Cardiac fibroblast (primary cell): Measurements from ENCODE around the gene INO80C.

ENCODE experiments used
- DNase-seq, 2 donors: peaks; one replicate each; pipeline versions ENCODE4 v3.0.0 to v3.0.0-alpha.2; 2010; ENCODE audit warnings: low read depth in 2 of 2
- H3K4me3 ChIP-seq, 2 donors: replicated peaks in 1 of 2; 1 replicate in 1 of 2; 2 replicates in 1 of 2; pipeline ENCODE4 v1.5.1; 2011; ENCODE audit warnings: low read depth in 2 of 2, low read length in 2 of 2, mild to moderate bottlenecking in 2 of 2, moderate library complexity in 1 of 2
- TF ChIP-seq, protein P1 (sequence below): IDR thresholded peaks from one replicate; pipeline ENCODE4 v1.5.1; 2011; ENCODE audit warnings: low read depth, mild to moderate bottlenecking, low read length, inconsistent platforms

Gene INO80C

GRCh38 chr18:35469725-35470124, 28.0 kb downstream of the INO80C start:
- TF ChIP-seq, protein P1, sequence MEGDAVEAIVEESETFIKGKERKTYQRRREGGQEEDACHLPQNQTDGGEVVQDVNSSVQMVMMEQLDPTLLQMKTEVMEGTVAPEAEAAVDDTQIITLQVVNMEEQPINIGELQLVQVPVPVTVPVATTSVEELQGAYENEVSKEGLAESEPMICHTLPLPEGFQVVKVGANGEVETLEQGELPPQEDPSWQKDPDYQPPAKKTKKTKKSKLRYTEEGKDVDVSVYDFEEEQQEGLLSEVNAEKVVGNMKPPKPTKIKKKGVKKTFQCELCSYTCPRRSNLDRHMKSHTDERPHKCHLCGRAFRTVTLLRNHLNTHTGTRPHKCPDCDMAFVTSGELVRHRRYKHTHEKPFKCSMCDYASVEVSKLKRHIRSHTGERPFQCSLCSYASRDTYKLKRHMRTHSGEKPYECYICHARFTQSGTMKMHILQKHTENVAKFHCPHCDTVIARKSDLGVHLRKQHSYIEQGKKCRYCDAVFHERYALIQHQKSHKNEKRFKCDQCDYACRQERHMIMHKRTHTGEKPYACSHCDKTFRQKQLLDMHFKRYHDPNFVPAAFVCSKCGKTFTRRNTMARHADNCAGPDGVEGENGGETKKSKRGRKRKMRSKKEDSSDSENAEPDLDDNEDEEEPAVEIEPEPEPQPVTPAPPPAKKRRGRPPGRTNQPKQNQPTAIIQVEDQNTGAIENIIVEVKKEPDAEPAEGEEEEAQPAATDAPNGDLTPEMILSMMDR = no peak
- DNase-seq = peak in 1 of 2 donors; percentile 47
- H3K4me3 ChIP-seq = no peak overlapping the region

DNA sequence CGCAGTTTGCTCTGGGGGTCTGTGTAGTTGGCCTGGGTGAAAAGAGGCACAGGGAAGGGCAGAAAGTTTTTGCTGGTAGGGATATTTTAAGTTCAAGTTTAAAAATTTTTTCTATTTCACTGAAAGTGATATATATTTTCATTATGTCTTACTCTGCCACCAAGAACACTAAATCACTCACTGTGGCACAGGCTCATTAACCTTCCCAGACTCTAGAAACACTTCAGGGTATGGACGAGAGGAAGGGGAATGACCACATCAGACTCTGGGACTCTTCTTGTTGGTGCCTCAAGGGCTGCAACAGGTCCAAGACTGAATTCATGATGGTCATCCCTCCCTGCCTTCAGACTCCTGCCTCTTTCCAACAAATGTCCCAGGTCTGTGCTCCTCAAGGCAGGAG, 29.0 kb downstream of the INO80C start:
- no peak overlapping the region for H3K4me3 ChIP-seq
- DNase-seq = no peak
- TF ChIP-seq, protein P1 = no peak

GRCh38 chr18:35467624-35468016, 30.1 kb downstream of the INO80C start:
- TF ChIP-seq, protein P1 = no peak
- no peak overlapping the region for H3K4me3 ChIP-seq

DNA sequence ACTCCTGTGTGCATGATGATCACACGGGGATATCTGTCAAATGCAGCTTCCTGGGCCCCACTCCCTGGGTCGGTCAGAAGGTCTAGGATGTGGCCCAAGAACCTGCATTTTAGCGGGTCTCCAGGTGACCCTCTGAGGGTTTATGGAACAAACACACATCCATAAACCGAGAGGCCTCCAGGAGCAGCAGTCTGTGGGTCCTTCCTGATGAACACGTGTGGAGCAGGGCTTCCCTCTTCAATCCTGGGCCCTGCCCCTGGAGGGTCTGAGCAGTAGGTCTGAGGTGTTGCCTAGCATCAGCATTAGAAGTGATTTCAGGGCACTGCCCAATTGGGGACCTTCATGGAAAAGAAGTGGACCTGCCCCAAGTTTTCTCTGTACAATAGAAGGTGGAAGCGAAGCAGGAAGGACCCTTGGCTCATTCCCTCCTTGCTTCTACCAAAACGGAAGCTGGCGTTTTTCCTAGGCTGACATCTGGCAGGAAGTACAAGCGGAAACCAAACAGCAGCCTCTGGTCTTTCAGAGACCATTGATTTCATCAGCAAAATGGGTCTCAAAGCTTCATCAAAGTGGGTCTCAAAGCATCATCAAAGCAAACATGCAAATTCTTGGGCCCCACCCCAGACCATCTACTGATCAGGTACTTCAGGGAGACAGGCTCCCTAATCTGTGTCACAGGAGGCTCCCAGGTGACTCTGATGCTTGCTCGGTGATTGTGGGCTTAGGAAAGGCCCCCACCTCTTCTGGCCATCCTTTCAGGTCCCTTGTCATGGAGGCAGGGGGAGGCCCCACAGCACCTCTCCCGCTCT, 30.7 kb downstream of the INO80C start:
- TF ChIP-seq, protein P1 = no peak
- peak in 1 of 2 donors; percentile 51 for DNase-seq
- H3K4me3 ChIP-seq = no peak overlapping the region

More at GRCh38 chr18:35467624-35468016, 30.1 kb downstream of the INO80C start:
- DNase-seq = no peak

- DNase-seq = no peak
- H3K4me3 ChIP-seq = no peak overlapping the region
- TF ChIP-seq, protein P1 = no peak
Measured at GRCh38 chr18:35466334-35466733, 31.4 kb downstream of the INO80C start.

GRCh38 chr18:35465329-35465728, 32.4 kb downstream of the INO80C start:
- H3K4me3 ChIP-seq = no peak overlapping the region
- DNase-seq = no peak
- TF ChIP-seq, protein P1 = no peak
